ENCODE results near the gene SMOC2. TPM values are rescaled to one million over a fixed set of nuclear protein-coding genes. Genes with fewer than 3 reads are reported as not detected.

The SMOC2 gene
- polyA plus RNA-seq, 3 donors = not detected

DNA sequence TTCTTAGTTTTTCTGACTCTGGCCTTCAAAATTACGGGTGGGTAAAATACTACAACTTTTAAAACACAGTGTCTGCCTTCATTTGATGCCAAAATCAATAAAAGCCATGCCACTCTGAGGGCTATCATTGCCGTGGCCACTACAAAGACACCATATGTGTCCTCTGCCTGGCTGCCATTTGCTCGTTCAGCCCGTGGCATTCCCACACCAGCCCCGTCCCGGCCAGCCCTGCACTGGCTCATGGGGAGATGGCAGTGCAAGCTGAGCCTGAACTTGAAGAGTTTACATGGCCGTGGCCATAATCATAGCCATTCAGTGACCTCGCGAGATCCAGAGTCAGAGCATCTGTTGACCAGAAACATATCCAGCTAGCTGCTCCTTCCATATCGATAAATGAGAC, 79.2 kb downstream of the SMOC2 start:
- intact Hi-C loops (cut with micrococcal nuclease) = no loop called here
- Histone ChIP-seq H3K9ac (ENCODE audit: insufficient read depth, low read length, poor library complexity, severe bottlenecking) (no peak overlapping the region), H4K20me1 (ENCODE audit: insufficient read depth, low read length) (no peaks in the 10 kb centered on the region), H2AFZ (ENCODE audit: insufficient read depth, low read depth, low read length, poor library complexity, severe bottlenecking) (no peak overlapping the region), H3K9me3 (replicated peaks in 1 of 2; ENCODE audit: control insufficient read depth in 1 of 2, insufficient read depth in 1 of 2, low read length in 2 of 2) (peaks cover 17 to 33% of the 10 kb centered on the region in 2 donors), H3K4me3 (replicated peaks in 1 of 3; ENCODE audit: low read depth in 2 of 3, low read length in 3 of 3) (no peak overlapping the region), H3K79me2 (ENCODE audit: insufficient read depth, low read length) (no peaks in the 10 kb centered on the region), H3K27ac (ENCODE audit: low read depth in 1 of 2, low read length in 2 of 2) (no peak overlapping the region), H3K27me3 (ENCODE audit: control insufficient read depth in 2 of 2, insufficient read depth in 2 of 2, low read length in 2 of 2) (no peaks in the 10 kb centered on the region), H3K4me1 (ENCODE audit: control insufficient read depth in 1 of 2, insufficient read depth in 2 of 2, low read length in 2 of 2) (no peaks in the 10 kb centered on the region), H3K36me3 (replicated peaks in 1 of 2; ENCODE audit: control insufficient read depth in 1 of 2, insufficient read depth in 2 of 2, low read length in 2 of 2) (no peaks in the 10 kb centered on the region), H3K4me2 (replicated peaks; ENCODE audit: extremely low read depth, low read length, poor library complexity, severe bottlenecking) (no peak overlapping the region)
- H3K9me3 Mint-ChIP-seq = peaks cover 0 to 14% (median 5%) of the 10 kb centered on the region in 7 donors
- WGBS (ENCODE audit: insufficient coverage) = 91% methylated on average over 10 of the region's 10 CpGs
- TF ChIP-seq, protein P1, sequence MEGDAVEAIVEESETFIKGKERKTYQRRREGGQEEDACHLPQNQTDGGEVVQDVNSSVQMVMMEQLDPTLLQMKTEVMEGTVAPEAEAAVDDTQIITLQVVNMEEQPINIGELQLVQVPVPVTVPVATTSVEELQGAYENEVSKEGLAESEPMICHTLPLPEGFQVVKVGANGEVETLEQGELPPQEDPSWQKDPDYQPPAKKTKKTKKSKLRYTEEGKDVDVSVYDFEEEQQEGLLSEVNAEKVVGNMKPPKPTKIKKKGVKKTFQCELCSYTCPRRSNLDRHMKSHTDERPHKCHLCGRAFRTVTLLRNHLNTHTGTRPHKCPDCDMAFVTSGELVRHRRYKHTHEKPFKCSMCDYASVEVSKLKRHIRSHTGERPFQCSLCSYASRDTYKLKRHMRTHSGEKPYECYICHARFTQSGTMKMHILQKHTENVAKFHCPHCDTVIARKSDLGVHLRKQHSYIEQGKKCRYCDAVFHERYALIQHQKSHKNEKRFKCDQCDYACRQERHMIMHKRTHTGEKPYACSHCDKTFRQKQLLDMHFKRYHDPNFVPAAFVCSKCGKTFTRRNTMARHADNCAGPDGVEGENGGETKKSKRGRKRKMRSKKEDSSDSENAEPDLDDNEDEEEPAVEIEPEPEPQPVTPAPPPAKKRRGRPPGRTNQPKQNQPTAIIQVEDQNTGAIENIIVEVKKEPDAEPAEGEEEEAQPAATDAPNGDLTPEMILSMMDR (IDR thresholded peaks at IDR 0.05) = no peak
- H3K4me3 Mint-ChIP-seq = no peak overlapping the region
- H3K27ac Mint-ChIP-seq = no peak overlapping the region
- H3K4me1 Mint-ChIP-seq = no peaks in the 10 kb centered on the region
- peaks cover 0 to 2% (median 0%) of the 10 kb centered on the region in 3 donors for H3K27me3 Mint-ChIP-seq (ENCODE audit: low read depth in 3 of 3)
- no peaks in the 10 kb centered on the region for H3K36me3 Mint-ChIP-seq
- DNase-seq = no peak

DNA sequence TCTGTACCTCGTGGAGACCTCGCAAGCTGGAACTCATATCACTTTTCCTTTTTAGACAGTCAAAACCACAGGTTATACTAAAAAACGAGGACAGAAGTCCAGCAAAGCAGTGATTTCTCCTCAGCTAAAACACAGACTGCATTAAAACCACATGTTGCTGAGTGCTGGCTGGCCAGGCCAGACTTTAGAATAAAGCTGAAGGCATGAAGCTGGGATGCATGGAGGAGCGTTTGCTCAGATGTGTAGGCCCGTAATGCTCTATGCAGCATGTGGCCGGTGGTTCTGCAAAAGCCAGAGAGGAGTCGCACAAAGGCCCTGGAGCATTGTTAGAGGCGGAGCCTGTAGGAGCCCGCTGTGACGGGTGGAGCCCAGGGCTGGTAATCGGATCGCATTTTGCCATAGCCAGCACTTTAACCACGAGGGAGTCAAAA, 83.6 kb downstream of the SMOC2 start:
- H3K27me3 Mint-ChIP-seq (ENCODE audit: low read depth in 3 of 3) = peaks cover 0 to 4% (median 0%) of the 10 kb centered on the region in 3 donors
- H2AFZ ChIP-seq (ENCODE audit: insufficient read depth, low read depth, low read length, poor library complexity, severe bottlenecking) = no peak overlapping the region
- intact Hi-C loops (cut with micrococcal nuclease) = no loop called here
- H3K4me3 Mint-ChIP-seq = no peak overlapping the region
- H3K27me3 ChIP-seq (ENCODE audit: control insufficient read depth in 2 of 2, insufficient read depth in 2 of 2, low read length in 2 of 2) = no peaks in the 10 kb centered on the region
- H4K20me1 ChIP-seq (ENCODE audit: insufficient read depth, low read length) = no peaks in the 10 kb centered on the region
- H3K9me3 ChIP-seq (replicated peaks in 1 of 2; ENCODE audit: control insufficient read depth in 1 of 2, insufficient read depth in 1 of 2, low read length in 2 of 2) = peaks cover 0 to 7% of the 10 kb centered on the region in 2 donors
- H3K79me2 ChIP-seq (ENCODE audit: insufficient read depth, low read length) = no peaks in the 10 kb centered on the region
- H3K9me3 Mint-ChIP-seq = peaks cover 0 to 10% (median 4%) of the 10 kb centered on the region in 7 donors
- TF ChIP-seq, protein P1 (IDR thresholded peaks at IDR 0.05) = no peak
- no peak for DNase-seq
- no peaks in the 10 kb centered on the region for H3K36me3 Mint-ChIP-seq
- no peaks in the 10 kb centered on the region for H3K4me1 ChIP-seq (ENCODE audit: control insufficient read depth in 1 of 2, insufficient read depth in 2 of 2, low read length in 2 of 2)
- WGBS (ENCODE audit: insufficient coverage) = 86% methylated on average over 12 of the region's 13 CpGs
- no peak overlapping the region for H3K9ac ChIP-seq (ENCODE audit: insufficient read depth, low read length, poor library complexity, severe bottlenecking)
- no peaks in the 10 kb centered on the region for H3K4me1 Mint-ChIP-seq
- no peaks in the 10 kb centered on the region for H3K36me3 ChIP-seq (replicated peaks in 1 of 2; ENCODE audit: control insufficient read depth in 1 of 2, insufficient read depth in 2 of 2, low read length in 2 of 2)
- H3K4me2 ChIP-seq (replicated peaks; ENCODE audit: extremely low read depth, low read length, poor library complexity, severe bottlenecking) = no peak overlapping the region
- no peak overlapping the region for H3K27ac ChIP-seq (ENCODE audit: low read depth in 1 of 2, low read length in 2 of 2)
- H3K4me3 ChIP-seq (replicated peaks in 1 of 3; ENCODE audit: low read depth in 2 of 3, low read length in 3 of 3) = no peak overlapping the region
- no peak overlapping the region for H3K27ac Mint-ChIP-seq

All from CD14-positive monocyte (primary cell).